Stimulated activated CD8-positive, alpha-beta memory T cell treated with anti-CD3 and anti-CD28 coated beads, Interleukin-2, amount 100 ng/mL, for 48 hours (primary cell): ENCODE results near the gene PVALEF.
"Not testable (repeated sequence)": the region's sequence is repeated elsewhere in the genome, so short reads cannot be mapped to it uniquely, and the experiment has no call there.

Experiments
- DNase-seq, 2 donors: peaks; one replicate each; pipeline ENCODE4 v3.0.0-alpha.2; 2020; ENCODE audit warnings: low read depth in 2 of 2

Gene PVALEF

DNA sequence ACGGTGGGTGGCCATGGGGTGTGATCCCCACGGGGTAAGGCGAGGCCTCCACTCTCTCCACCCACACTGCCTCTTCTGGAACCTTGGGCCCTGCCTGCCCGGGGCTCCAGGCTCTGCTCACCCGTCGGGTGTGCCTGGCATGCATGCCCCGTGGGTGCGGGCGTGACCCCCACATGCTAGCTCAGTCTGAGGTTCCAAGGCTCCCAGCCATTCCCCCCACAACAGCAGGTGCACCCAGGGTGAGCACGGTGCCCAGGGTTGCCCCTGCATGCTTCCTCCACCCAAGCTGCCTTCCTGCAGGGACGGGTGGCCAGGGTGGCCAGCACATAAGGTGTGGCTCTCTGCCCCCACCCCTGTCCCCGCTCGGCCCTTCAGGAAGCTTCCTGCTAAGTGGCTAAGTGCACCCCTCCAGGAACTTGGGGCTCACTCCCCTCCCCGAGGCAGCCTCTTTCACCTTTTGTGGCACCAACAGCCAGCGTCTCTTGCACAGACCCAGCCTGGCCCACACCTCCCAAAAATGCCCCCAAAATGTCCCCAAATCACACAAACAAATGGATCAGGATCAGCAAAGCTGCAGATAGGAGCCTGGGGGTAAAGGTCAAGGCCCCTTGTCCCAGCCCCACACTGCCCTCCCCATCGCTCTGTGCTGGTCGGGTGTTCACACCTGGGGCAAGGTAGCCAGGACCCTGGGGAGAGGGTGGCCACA, 21.4 kb upstream of the PVALEF start:
- no peak for DNase-seq

DNA sequence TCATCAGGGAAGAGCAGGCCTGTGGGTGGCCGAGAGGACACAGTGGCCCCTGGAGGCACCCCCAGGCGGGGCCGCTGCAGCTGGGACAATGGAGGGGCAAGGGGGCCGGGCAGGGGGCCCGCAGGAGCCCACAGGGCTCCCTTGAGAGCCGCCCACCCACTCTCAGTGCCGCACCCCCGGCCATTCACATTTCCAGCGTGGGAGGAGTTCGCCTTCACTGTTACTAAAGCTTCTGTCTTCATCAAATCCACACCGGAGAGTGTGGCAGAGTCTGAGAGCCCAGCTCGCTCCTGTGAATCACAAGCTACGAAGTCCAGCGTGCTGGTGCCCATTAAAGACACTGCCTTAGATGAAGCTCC, 20.9 kb upstream of the PVALEF start:
- DNase-seq: no peak

DNA sequence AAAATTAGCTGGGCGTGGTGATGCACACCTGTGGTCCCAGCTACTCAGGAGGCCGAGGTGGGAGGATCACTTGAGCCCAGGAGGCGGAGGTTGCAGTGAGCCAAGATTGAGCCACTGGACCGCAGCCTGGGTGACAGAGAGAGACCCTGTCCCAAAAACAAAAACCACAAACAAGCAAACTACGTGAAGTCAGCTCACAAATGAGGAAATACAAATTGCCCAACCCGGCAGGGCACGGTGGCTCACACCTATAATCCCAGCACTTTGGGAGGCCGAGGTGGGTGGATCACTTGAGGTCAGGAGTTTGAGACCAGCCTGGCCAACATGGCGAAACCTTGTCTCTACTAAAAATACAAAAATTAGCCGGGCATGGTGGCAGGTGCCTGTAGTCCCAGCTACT, 19.1 kb upstream of the PVALEF start:
- not testable (repeated sequence) for DNase-seq

DNA sequence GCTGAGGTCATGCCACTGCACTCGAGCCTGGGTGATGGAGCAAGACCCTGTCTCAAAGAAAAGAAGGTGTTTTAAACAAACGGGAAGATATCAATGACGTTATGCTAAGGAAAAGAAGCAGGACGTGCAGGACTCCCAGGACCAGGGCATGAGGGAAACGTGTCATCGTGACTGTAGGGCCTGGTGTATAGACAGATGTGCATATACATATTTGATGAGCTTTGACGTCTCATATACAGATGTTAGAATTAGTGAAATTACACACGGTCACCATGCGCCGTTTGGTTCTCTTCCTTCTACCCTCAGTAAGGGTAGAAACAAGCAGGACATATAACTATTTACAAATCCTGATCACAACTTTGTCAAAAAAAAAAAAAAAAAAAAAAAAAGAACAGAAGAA, 17.6 kb upstream of the PVALEF start:
- no peak for DNase-seq

DNA sequence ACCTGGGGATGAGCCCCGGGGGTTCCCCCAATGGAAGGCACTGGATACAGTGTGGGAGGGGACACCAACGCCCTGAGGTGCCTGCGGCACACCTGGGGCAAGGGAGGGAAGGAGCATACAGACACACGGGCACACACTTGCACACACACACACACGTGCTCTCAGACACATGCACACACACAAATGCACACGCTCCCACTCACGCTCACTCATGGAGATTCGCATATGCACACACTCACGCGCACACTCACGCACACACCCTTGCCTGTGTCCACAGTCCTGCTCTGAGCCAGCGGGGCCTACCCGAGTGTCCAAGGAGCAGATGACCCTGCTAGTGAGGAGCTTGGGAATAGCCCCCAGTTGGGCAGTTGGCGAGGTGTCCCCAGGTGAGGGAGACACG, 16.7 kb upstream of the PVALEF start:
- no peak for DNase-seq

DNA sequence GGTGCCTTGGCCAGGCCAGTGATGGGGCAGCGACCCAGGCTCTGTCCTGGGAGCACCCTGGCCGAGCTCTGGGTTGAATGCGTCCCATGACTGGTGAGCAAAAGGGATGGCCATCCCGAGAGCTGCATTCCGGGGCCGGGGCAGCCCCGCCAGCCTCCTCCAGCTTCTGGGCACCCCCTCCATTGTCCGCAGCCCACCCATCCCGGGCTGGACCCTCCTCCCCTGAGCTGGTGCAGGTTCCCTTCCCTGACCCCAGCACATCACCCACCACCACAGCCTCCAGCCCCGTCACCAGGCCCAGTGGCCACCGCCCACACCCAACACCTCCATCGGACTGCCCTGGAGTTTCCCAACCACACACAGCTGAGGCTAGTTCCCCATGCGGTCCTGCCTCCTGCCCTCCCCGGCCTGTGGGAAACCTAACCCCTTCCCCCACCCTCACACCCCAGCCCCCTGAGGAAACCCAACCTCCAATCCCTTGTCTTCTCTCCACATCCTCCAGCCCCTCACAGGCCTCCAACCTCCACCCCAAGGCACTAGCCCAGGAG, 16.2 kb upstream of the PVALEF start:
- no peak for DNase-seq

DNA sequence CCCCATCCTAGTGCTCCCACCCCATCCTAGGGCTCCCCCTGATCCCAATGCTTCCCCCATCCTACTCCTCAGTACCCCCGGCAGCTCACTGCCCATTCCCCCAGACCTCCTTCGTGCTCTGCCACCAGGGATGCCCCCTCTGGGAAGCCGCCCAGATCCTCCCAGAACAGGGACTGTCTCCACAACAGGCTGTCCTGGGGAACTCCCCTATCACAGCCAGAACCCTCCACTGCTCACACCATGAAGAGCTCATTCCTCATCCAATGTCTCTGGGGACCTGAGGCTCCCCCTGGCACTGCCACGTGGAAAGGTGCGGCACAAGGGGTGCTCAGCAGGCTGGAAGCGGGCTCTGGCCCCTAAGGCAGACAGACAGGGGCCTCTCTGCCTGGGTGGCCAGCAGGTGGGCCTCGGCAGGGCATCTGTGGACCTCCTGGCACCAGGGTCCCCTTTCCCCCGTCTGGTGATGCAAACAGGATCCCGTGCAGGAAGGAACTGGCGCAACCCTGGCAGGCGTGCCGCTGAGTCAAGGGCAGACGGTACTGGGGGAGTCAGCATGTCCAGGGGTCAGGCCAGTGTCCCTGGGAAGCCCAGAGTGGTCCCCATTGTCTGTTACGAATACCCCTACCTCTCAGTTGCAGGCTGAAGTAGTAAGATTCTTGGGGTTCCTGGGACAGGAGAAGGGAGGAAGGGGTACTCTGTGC, 14.8 kb upstream of the PVALEF start:
- no peak for DNase-seq

DNA sequence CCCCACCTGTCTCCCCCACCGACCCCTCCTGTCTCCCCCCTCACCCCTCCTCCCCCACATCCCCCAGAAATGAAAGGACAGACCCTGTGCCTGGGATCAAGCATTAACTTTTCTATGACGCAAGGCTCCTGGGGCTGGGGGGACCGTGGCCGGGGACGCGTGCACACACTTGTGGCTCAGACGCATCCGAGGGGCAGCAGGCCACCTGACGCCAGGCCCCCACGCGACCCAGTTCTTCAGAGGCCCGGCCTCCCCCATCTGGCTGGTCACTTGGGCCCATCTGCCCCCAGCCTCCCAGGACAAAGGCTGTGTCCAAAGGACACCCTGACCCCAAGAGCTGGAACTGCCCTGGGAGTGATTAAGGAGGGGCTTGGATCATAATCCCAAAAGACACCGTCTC, 14.0 kb upstream of the PVALEF start:
- no peak for DNase-seq

DNA sequence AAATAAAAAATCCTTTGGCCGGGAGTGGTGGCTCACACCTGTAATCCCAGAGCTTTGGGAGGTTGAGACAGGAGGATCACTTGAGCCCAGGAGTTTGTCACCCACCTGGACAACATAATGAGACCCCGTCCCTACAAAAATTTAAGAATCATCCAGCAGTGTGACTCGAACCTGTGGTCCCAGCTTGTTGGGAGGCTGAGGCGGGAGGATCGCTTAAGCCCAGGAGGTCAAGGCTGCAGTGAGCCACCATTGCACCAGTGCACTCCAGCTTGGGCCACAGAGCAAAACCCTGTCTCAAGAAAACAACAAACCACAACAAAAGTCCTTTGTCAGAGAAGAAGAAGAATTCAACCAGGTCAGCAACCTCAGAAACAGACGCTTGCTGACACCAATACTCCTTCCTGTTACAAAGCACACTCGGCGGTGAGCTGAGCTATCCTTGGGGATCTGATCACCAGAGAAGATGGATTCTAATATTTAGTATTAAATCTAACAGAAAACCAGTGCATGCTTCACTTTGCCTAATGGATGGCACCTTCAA, 12.9 kb upstream of the PVALEF start:
- DNase-seq: no peak

DNA sequence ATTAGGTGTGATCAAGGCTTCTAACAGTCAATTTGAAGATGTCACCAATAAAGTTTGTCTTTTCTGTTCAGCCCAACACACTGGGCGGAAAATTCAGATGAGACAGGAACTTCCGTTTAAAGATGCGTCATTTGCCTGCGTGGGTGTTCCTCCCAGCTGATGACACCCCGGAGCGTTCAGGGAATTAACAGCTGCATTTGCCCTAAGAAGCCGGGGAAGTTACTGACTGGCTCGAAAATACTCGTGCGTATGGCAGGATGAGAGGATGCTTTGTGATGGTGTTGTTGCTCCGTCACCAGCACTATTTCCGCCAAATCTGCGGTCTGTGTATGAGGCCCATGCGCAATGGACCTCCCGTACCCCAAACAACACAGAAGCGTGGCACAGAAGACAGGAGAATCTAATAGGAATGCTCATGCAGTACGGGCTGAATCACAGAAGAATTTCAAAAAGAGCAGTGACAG, 11.9 kb upstream of the PVALEF start:
- DNase-seq: no peak

DNA sequence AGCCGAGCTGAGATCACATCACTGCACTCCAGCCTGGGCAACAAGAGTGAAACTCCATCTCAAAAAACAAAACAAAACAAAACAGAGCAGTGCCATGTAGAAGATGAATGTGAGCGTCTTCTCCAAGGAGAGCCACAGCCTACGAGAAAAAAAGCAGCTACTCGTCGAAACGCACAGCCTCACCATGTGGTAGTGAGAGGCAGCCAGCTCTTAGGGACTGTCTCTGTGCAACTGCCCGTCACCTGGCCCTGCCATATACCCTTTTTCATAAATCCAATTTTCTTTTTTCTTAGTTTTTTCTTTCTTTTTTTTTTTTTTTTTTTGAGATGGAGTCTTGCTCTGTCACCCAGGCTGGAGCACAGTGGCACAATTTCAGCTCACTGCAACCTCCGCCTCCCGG, 11.3 kb upstream of the PVALEF start:
- not testable (repeated sequence) for DNase-seq

DNA sequence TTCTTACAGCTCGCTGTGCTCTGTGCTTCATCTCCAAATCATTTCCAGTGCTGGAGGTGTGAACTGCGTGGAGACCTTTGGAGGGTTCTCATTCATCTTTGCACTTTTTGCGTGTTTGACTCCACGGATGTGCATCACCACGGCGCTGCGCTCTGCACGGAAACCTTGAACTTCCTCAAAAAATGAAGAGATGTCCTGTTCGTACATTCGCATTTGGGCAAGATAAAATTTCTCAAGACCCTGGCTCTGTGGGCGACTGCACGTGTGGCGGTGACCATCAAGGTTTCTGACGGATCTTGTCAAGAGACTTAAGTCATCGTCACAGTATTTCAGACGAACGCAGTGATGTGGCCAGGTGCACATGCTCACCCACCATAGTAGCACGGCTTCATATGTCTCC, 10.3 kb upstream of the PVALEF start:
- no peak for DNase-seq

DNA sequence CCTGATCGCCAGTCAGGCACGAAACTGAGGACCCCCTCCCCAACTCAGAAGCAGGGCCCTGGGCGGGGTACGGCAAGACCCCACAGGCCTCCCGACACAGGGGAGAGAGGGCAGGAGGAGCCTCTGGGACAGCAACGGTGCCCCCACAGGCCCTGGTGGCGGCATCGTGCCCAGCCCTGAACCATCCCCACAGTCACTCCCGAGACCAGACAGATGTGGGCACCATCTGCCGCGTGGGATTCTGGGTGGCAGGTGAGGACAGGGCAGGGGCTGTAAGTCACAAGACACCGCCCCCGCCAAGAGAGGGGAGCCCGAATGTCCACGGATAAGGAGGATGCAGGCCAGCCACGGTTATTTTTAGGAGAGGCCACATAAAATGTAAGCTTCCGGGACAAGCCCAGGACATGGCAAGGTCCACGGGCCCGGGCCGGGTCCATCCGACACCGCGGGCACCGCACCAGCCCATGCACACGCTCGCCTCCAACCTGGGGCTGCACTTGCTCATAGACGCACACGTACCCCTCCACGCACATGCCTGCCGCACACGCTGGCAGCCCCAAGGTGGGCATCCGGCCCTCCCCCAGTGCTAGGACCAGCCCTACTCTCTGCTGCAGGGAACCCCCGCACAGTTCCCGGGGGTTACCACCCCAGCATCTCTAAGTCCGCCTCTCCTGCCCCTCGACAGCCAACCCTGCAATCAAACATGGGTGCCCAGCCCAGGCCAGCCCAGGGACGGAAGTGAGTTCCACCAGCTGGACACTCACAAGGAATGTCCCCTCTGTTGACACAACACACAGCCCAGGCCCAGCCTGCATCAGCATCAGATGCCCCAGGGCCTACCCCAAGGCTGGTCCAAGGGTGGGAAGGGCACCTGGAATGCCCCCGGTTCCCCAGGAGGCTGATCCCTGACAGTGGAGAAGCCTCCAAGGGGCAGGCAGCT, 8.2 kb upstream of the PVALEF start:
- DNase-seq: no peak

DNA sequence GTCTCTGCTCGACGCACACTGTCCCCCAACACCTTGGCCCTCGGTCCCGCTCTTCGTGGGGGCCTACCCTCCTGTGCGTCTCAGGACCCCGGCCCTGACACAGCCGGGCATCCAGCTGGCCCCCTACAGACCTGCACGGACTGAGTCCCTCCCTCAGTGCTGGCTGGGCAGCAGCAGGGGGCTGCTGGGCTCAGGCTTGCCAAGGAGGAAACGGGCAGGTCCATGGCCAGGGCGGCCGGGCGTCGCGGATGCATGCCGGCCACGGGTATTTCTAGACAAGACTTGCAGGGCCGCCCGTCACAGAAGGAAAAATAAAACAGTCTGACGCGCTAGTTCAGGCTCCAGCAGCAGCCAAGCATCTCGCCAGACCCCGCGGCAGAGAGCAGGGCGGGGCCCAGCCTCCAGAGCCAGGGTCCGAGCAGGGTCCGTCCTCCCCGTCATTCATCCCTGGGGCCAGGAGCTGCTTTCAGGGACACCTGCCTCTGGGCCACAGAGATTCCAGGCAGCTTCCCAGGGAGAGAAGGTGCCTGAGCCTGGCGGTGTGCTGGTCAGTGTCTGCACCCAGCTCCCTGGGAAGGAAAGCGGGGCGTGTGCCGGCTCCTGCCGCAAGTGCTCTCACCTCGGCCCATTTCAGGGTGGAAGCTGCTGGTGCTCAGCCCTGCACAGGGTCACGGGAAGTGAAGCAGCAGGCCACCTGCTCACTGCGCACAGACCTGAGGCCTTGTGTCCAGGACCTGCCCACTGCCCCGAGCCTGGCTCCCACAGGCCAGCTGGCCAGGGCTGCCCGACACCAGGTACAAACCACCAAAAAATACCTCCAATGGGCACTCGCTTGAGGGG, 7.2 kb upstream of the PVALEF start:
- DNase-seq: no peak

DNA sequence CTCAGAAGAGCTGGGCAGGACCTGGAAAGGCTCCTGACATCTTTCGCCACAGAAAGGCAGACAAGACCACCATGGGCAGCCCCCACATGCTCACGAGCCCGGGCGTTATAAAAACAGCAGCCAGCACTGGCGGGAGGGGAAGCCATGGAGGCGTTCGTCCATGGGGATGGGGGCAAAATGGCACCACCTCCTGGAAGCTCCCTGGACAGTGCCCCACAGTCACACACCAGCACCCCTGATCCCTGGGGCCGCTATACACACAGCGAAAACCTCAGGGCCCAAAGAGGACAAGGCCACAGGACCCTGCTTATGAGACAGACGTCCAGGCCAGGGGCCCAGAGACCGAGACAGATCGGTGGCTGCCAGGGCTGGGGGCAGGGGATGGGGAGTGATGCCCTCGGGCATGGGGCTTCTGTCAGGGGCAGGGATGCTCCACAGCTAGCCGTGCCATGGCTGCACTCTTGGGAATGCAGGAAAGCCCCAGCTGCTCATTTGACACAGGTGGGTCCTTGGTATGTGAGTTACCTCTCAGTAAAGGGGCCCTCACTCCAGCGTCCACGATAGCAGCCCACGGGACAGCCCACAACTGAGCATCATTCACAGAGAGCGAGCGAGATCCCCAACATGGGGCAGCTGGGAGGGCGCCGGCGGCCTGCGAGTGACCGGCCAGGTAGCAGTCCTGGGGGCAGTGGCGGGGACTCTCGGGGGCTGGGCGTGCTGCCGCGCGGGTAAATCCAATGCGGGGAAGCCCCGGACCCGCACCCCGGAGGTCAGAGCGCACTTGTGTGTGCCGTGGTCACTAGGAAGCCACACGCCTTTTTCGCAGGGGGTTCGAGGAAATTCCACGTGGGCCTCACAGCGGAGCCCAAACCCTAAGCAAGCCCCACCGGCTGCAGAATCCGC, 6.4 kb upstream of the PVALEF start:
- no peak for DNase-seq

DNA sequence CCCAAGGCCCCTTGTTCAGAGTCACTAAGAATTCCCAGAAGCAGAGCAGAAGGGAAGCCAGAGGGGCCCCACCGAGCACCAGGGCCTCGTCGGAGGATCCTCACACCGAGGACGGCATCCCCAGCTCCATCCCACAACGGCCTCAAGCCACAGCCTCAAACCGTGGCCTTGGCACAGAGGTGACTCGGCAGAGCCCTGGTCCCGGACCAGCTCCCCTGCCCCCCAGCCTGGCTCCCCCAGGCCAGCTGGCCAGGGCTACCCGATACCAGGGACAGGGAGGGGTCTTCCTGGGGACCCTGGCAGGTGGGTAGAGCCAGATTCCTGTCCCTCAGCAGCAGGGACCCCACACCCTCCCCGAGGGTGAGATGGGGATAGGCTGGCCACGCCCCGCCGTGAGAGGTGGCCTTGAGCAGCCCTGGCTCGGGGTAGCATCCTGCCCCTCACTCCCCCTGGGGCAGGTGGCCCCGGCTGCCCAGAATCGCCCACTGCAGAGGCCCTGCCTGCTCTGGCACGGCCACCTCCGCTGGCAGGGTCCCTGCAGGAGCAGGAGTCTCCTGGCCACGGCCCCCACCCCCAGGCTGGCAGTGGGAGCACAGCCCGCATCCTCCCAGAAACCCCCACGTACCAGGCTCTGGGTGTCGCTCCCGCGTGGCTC, 5.6 kb upstream of the PVALEF start:
- DNase-seq: no peak

DNA sequence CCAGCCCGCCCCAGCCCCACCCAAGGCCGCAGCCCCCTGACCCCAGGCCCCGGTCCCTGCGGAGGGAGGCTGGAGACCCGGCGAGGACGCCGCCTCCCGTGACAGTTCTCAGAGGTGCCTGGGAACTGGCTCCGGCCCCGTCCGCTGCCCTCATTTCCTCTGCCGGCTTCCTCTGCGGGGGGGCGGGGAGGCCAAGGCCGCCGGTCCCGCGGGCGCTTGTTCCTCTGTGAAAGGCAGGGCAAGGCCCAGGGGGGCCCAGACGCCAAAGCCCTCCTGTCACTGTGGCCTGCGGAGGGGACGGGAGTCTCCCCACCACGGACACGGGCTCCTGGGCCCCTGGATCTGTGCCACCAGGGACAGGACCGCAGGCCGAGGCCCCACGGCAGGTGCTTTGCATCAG, 5.0 kb upstream of the PVALEF start:
- no peak for DNase-seq

DNA sequence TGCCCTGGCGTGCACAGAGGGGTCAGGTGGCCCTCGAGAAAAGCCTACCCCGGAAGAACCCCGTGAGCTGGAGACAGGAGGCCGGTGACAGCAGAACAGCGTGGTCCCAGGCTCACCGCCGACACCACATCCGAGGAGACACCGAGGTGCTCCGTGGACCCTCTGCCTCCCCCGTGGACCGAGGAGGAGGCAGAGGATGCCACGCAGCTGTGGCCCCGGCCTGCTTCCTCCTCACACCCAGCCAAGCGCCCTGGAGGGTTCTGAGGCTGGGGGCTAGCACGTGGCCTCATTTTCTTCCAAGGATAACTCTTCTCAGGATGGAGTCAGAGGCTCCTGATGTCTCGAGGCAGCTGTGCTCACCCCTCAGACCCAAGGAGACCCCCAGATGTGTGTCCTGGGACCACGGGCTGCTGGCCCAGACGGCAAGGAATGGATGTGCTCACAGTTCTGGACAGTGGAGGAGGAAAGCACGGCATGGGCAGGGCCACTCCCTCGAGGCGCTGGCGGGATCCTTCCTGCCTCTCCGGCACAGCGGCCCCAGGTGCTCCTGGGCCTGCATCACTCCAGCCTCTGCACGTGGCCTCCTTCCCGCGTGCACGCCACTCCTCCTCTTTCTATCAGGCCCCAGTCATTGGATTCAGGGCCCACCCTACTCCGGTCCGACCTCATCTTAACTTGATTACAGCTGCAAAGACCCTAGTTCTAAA, 4.4 kb upstream of the PVALEF start:
- DNase-seq: no peak

DNA sequence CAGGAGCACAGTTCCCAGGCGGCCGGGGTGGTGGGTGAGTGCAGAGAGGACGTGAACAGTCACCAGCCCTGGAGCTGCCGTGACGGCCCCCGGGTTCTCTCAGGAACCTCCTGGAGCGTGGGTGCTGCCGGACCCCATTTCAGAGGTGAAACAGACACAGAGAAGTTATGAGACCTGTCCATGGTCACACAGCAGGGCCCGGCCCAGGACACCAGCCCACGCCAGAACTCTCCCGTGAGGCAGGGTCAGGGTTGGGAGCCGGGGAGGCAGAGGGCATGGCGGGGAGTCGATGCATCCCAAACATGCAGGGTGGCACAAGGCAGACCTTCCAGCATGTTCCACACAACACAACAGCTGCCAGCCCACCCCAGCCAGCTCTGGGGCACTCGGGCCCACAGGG, 3.8 kb upstream of the PVALEF start:
- no peak for DNase-seq
